ENCODE results near the gene PDLIM4. TPM values are rescaled to one million over a fixed set of nuclear protein-coding genes. Genes with fewer than 3 reads are reported as not detected.

The PDLIM4 gene
- total RNA-seq, 2 donors from 2014 or later, result not detected

DNA sequence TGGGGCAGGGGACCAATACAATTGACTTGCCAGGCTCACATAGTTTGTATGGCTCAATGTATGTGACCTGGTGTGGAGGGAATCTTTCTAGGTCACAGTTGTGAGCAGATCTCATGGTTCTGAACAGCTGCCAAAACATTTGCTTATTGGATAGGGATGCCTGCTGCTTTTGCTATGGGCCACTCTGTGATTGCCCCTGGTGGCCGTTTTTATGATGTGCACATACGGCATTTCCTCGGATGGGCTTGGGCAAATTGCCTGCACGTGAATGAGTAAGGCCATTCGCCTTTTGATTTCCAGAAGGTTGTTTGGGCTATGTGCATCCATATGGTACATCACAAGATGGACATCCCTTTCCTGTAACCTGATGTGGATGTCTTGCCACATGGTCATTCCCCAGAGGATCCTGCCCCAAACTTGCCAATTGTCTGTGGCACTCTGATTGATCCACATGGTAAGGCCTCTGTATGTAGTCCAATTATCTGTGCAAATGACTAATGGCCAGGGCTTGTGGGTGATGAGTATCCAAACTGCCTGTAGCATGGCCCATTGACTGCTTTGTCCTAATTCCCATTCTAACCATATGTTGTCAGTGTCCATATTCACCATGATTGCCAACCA lies 26.0 kb downstream of the PDLIM4 start:
- H3K27me3 Mint-ChIP-seq, result peaks cover 15 to 16% of the 10 kb centered on the region in 2 donors
- no peak for DNase-seq (ENCODE audit: low spot score)

DNA sequence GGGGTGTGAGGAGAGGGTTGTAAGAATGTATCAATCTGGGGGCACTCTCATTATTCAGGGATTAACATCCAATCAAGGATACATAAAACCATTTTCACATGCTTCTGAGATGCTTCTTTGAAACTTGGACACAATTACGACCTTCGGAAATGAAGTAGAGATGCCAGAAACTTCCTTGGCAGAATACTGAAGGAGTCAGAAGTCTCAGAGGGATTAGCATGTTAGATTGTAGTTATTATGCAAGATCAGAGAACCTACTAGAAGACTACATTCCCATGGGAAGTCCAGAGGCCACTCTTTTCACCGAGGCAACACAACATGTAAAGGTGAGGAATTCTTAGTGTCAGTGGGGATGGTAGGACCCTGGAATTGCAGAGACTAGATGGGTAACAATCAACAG lies 31.6 kb downstream of the PDLIM4 start:
- peaks cover 4 to 5% of the 10 kb centered on the region in 2 donors for H3K4me1 Mint-ChIP-seq (ENCODE audit: low read depth in 2 of 2)
- H3K27ac Mint-ChIP-seq, result no peak overlapping the region
- H3K36me3 Mint-ChIP-seq, result no peaks in the 10 kb centered on the region
- no peak for ATAC-seq
- no peak for DNase-seq (ENCODE audit: low spot score)
- no peak overlapping the region for H3K4me3 Mint-ChIP-seq
- no peaks in the 10 kb centered on the region for H3K9me3 Mint-ChIP-seq
- H3K27me3 Mint-ChIP-seq, result peaks cover 7 to 16% of the 10 kb centered on the region in 2 donors

More for the DNA sequence above, 26.0 kb downstream of the PDLIM4 start:
- Mint-ChIP-seq H3K27ac (no peak overlapping the region), H3K36me3 (no peaks in the 10 kb centered on the region), H3K4me1 (ENCODE audit: low read depth in 2 of 2) (no peaks in the 10 kb centered on the region), H3K9me3 (no peaks in the 10 kb centered on the region), H3K4me3 (no peak overlapping the region)
- no peak for ATAC-seq

DNA sequence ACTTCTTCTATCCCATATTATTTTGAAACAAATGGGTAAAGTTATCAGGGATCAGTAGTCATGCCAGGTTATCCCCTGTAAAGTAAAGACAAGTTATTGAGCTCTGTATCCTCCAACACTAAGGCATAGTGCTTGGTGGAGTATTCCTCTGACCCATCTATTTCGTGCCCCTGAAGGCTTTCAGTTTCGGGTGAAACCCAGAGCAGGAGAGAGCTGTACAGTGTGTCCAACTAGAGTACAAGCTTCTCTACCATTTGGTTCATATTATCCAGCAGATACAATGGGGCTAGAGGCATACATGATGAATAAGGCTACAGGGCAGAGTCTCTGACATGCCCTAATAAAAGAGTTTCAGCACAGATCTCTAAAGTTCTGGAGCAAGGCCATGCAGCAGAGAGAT lies 33.5 kb downstream of the PDLIM4 start:
- ATAC-seq, result no peak
- Mint-ChIP-seq H3K9me3 (no peaks in the 10 kb centered on the region), H3K27me3 (peaks cover 12 to 21% of the 10 kb centered on the region in 2 donors), H3K4me1 (ENCODE audit: low read depth in 2 of 2) (peaks cover 19 to 24% of the 10 kb centered on the region in 2 donors), H3K4me3 (no peak overlapping the region), H3K36me3 (no peaks in the 10 kb centered on the region), H3K27ac (no peak overlapping the region)
- no peak for DNase-seq (ENCODE audit: low spot score)

DNA sequence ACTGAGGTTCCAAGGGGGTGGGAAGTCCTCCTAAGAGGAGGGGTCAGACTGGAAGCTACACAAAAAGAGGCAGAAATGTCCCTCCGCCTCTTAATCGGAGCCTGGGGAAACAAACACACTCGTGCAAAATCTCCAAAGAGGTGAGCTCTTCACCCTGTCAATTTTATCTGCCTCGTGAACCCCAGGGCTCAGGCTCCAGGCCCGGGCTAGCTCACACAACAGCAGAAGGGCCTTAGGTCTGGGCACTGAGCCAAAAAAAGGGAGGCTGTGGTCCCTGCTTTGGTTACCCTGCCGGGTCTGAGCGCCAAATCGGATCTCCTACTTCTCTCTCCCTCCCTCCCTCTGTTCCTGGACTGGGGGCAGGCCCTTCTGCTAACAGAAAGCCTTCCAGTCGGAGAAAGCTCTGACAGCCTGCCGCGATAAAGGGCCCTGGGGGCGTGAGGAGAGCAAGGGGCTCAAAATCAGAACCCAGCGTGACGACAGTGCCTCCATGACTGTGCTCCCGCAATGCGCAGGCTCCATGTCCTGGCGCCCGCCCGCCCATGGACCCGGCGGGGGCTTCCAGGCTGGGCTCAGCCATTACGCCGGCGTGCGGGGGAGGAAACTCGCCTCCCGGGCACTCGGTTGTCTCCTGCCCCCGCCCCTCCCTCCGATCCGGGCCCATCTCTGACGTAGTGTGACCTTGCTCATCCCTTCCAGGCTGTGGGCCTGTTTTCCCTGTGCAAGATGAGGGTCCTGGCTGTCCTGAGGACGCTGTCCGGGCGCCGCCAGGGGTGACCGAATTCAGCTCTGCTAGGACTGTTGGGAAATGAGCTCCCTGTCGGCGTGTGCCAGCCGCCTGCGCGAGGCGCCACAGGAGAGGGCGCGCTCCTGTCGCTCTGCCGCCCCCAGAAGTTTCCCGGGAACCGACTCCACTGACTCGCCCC lies 35.8 kb downstream of the PDLIM4 start:
- peak overlapping the region; percentile 83 to 86 for H3K27ac Mint-ChIP-seq

DNA sequence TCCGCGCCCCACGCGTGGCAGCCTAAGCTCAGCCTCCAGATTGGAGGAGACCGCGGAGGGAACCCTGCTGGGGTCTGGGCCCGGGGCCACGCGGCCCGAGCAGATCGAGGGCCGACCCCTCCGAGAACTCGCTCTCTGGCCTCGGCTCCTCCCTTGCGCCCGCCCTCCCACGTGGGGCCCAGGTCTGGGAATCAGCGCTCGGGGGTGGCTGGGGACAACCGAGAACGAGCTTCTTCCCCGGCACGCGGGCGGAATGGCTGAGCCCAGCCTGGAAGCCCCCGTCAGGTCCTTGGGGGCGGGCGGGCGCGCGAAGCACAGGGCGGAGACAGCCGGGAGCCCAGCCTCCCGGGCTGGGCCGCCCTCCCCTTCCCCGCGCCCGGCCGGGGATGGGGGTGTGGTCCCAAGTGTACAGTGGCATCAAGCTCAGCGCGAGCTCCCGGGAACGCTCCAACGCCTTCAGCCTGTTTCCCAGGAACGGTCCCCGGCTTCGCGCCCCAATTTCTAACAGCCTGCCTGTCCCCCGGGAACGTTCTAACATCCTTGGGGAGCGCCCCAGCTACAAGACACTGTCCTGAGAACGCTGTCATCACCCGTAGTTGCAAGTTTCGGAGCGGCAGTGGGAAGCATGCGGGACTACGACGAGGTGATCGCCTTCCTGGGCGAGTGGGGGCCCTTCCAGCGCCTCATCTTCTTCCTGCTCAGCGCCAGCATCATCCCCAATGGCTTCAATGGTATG lies 36.7 kb downstream of the PDLIM4 start, which contains the start of gene SLC22A4:
TSS of gene SLC22A4 (plus strand) at position 403 of the 736 bp plus-strand sequence. CDS start at position 626, 223 bp downstream.
- peaks cover 30 to 36% of the 10 kb centered on the region in 2 donors for H3K4me1 Mint-ChIP-seq (ENCODE audit: low read depth in 2 of 2)
- ATAC-seq, result peak; percentile 80 to 85

More for the DNA sequence above, 35.8 kb downstream of the PDLIM4 start:
- Mint-ChIP-seq H3K4me1 (ENCODE audit: low read depth in 2 of 2) (peaks cover 29 to 33% of the 10 kb centered on the region in 2 donors), H3K27me3 (peaks cover 13 to 28% of the 10 kb centered on the region in 2 donors), H3K9me3 (no peaks in the 10 kb centered on the region), H3K36me3 (no peaks in the 10 kb centered on the region), H3K4me3 (peak overlapping the region; percentile 89)
- peak; percentile 87 for DNase-seq (ENCODE audit: low spot score)
- peak; percentile 61 to 69 for ATAC-seq

DNA sequence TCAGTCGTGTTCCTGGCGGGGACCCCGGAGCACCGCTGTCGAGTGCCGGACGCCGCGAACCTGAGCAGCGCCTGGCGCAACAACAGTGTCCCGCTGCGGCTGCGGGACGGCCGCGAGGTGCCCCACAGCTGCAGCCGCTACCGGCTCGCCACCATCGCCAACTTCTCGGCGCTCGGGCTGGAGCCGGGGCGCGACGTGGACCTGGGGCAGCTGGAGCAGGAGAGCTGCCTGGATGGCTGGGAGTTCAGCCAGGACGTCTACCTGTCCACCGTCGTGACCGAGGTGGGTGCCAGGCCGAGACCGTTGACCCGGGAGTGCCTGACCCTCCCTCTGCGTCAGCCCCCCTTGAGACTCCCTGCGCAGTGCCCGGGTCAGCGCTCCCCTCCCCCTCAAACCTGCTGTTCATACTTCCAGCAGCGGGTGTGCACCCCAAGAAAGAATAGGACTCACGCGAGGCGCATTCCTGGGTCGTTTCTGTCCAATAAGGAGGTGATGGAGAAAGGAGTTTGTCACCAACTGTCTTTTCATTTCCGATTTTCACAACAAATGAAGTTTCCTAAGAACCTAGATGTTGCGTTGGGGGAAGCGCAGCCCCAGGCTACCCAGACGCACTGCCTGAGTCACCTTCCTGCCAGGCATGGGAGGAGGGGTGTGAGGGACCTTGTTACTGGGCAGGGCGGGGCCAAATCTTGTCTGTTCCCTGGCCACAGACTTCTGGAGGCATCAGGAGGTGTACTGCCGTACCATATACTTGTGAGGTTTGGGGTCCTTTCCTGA lies 37.4 kb downstream of the PDLIM4 start:
- H3K27ac Mint-ChIP-seq, result peak overlapping the region; percentile 83 to 86
- H3K4me1 Mint-ChIP-seq (ENCODE audit: low read depth in 2 of 2), result peaks cover 30 to 36% of the 10 kb centered on the region in 2 donors
- H3K27me3 Mint-ChIP-seq, result peaks cover 15 to 21% of the 10 kb centered on the region in 2 donors
- H3K9me3 Mint-ChIP-seq, result no peaks in the 10 kb centered on the region
- ATAC-seq, result peak; percentile 87 to 89
- DNase-seq (ENCODE audit: low spot score), result peak; percentile 91
- peak overlapping the region; percentile 89 for H3K4me3 Mint-ChIP-seq
- no peaks in the 10 kb centered on the region for H3K36me3 Mint-ChIP-seq

More for the DNA sequence above, 36.7 kb downstream of the PDLIM4 start, which contains the start of gene SLC22A4:
- Mint-ChIP-seq H3K4me3 (peak within 1 kb of the TSS; percentile 89), H3K27ac (peak within 1 kb of the TSS; percentile 83 to 86), H3K27me3 (peaks cover 15 to 22% of the 10 kb centered on the region in 2 donors), H3K9me3 (no peaks in the 10 kb centered on the region), H3K36me3 (no peaks in the 10 kb centered on the region)
- DNase-seq (ENCODE audit: low spot score), result peak; percentile 86

DNA sequence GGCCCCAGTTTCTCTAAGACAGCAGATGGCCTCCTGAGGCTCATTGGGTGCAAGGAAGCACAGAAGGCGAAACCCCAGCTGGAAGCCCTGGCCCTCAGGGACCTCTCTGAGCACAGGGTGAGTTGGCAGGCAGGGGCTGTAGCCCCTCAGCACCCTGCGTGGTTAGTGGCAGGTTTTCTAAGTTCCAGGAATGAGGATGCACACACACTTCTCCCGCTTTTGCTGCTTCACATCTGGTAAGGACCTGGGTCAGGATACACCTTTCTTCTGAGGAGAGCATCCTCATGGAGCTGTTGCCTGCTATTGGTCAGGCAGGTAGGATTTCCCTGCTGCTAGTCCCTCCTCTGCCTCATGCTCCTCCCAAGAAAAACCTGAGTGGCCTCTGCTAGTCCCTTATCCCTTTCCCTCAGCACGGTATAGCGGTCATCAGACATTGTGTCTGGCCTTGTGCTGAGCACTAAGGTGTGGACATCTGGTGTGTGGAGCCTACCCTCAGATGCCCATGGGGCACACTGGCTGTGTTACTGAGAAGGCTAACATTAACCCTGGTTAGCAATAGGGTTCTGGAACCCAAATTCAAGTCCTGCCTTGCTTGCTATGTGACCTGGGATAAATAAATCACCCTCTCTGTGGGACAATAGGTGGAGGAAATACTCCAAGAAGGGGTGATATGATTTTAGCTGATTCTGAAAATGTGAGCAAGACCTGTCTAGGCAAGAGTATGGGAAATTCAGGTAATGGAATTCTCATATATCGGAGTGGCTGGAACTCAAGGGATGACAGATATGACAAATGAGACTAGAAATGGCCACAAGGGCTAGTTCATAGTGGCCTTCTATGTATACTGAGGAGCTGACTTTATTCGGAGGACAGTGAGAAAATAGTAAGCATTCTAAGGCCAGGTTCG lies 38.3 kb downstream of the PDLIM4 start:
- no peaks in the 10 kb centered on the region for H3K36me3 Mint-ChIP-seq
- H3K4me3 Mint-ChIP-seq, result peak overlapping the region; percentile 89
- peaks cover 15 to 22% of the 10 kb centered on the region in 2 donors for H3K27me3 Mint-ChIP-seq
- peaks cover 30 to 36% of the 10 kb centered on the region in 2 donors for H3K4me1 Mint-ChIP-seq (ENCODE audit: low read depth in 2 of 2)
- no peak for DNase-seq (ENCODE audit: low spot score)
- ATAC-seq, result no peak
- no peaks in the 10 kb centered on the region for H3K9me3 Mint-ChIP-seq
- H3K27ac Mint-ChIP-seq, result peak overlapping the region; percentile 83 to 86

DNA sequence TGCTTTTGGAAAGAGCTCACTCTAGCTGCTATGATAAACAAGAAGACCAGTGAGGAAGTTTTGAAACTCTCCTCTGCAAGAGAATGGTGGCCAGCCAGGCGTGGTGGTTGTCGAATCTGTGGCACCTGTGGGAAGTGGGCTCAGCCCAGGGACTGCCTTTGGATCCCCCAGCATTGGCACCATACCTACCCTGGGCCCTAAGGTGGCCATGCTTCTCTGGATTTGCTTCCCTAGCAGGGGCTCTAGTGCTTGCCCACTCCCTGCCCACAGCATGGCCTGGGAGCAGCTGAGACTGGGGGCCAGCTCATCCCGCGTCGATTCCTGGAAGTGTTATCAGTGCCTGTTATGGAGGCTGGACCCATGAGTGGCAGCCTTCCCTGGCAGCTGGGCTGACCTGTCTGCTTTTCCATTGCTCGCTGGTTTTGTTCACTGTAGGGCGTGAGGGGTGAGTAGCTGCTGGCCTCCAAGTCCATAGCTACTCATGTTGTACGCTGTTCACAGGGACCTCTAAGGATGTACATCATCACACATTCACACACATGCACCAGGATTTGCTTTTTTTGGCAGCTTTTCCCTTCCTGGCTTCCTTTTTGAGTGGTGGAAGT lies 39.0 kb downstream of the PDLIM4 start:
- ATAC-seq (no peak), DNase-seq (ENCODE audit: low spot score) (no peak)
- H3K27me3 Mint-ChIP-seq, result peaks cover 15 to 22% of the 10 kb centered on the region in 2 donors
- H3K36me3 Mint-ChIP-seq, result no peaks in the 10 kb centered on the region
- no peaks in the 10 kb centered on the region for H3K9me3 Mint-ChIP-seq
- H3K27ac Mint-ChIP-seq, result peak overlapping the region in 1 of 2 donors; percentile 83
- peaks cover 30 to 36% of the 10 kb centered on the region in 2 donors for H3K4me1 Mint-ChIP-seq (ENCODE audit: low read depth in 2 of 2)
- H3K4me3 Mint-ChIP-seq, result peak overlapping the region; percentile 89

DNA sequence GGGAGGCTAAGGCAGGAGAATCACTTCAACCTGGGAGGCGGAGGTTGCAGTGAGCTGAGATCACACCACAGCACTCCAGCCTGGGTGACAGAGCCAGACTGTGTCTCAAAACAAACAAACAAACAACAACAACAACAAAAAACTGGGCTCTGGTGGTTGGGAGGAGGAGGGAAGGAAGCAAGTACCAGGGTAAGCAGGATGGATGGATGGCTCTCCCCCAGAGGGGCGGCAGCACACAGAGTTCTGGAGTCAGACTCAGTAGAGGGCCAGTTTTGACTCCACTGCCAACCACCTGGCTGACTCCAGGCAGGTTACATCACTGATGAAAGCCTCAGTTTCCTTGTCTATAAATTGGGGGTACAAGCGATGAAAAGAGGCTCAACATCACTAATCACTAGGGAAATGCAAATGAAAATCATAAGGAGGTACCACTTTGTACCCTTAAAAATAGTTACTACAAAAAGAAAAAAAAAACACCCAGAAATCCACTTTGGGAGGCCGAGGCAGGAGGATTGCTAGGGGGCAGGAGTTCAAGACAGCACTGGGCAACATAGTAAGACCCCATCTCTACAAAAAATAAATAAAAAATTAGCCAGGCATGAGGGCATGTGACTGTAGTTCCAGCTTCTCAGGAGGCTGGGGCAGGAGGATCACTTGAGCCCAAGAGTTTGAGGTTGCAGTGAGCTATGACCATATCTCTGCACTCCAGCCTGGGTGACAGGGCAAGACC lies 39.9 kb downstream of the PDLIM4 start:
- DNase-seq (ENCODE audit: low spot score) (no peak), ATAC-seq (no peak)
- H3K4me3 Mint-ChIP-seq, result no peak overlapping the region
- H3K36me3 Mint-ChIP-seq, result no peaks in the 10 kb centered on the region
- no peak overlapping the region for H3K27ac Mint-ChIP-seq
- peaks cover 15 to 22% of the 10 kb centered on the region in 2 donors for H3K27me3 Mint-ChIP-seq
- peaks cover 30 to 36% of the 10 kb centered on the region in 2 donors for H3K4me1 Mint-ChIP-seq (ENCODE audit: low read depth in 2 of 2)
- H3K9me3 Mint-ChIP-seq, result no peaks in the 10 kb centered on the region

DNA sequence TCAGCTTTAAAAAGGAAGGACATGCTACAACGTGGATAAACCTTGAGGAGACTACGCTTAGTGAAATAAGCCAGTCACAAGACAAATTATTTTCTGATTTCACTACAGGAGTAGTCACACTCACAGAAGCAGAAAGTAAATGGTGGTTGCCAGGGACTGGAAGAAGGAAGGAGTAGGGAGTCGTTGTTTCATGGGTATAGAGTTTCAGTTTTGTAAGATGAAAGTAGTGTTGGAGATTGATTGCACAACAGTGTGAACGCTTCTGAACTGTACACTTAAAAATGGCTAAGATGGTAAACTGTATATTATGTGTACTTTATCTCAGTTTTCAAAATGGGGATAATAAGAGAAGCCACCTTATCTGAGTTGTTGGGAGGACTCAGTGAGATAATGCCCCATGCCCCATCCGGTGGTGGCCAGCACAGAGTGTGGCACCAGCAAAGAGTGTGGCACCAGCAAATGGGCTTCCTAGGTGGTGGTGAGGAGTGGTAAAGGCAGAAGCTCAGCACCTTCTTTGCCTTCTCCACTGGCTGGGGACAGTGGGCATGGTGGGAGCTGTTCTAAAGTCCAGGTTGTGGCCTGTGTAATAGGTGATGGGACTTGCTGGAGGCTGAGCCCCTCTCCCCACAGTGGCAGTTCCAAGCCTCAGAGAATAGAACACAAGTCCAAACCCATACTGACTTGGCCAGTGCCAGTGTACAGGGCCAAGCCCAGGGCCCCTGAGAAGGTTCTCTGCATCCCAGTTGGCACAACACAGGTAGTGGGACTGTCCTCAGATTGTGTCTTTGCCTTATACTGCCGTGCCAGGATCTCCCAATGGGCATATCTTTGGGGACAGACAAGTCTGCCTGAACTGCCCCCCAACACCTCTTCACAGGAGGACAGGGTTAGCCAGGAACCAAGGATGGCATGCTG lies 41.1 kb downstream of the PDLIM4 start:
- no peaks in the 10 kb centered on the region for H3K36me3 Mint-ChIP-seq
- H3K27me3 Mint-ChIP-seq, result peaks cover 15 to 19% of the 10 kb centered on the region in 2 donors
- peaks cover 27 to 30% of the 10 kb centered on the region in 2 donors for H3K4me1 Mint-ChIP-seq (ENCODE audit: low read depth in 2 of 2)
- ATAC-seq, result no peak
- H3K27ac Mint-ChIP-seq, result peak overlapping the region in 1 of 2 donors; percentile 9
- DNase-seq (ENCODE audit: low spot score), result no peak
- H3K9me3 Mint-ChIP-seq, result no peaks in the 10 kb centered on the region
- peak overlapping the region; percentile 6 for H3K4me3 Mint-ChIP-seq

Measured in natural killer cell treated with Interleukin-12 subunit alpha and Interleukin-12 subunit beta and Interleukin-15 and Interleukin-18, amount 100 ng/mL, for 72 hours (primary cell).